OCI-LY3 (cell line): Measurements from ENCODE around the gene PCDHGA12.
"Not testable (repeated sequence)": the region's sequence is repeated elsewhere in the genome, so short reads cannot be mapped to it uniquely, and the experiment has no call there.

ENCODE experiments used
- H2AFZ ChIP-seq: fragments of 200-600, 300-600 bp; shearing (Covaris generic); 2 replicates; pipeline ENCODE4 v1.6.0; 2014; ENCODE audit warnings: antibody characterized with exemption, low read depth, low read length
- H3K27ac ChIP-seq: fragments of 200-600, 300-600 bp; sonication (generic); 2 replicates; pipeline ENCODE4 v1.5.1; 2014; ENCODE audit warnings: mild to moderate bottlenecking, low read length, moderate library complexity, mixed read lengths
- H3K27me3 ChIP-seq: fragments of 200-600, 300-600 bp; sonication (generic); 2 replicates; pipeline ENCODE4 v1.6.1; 2014; ENCODE audit warnings: low read depth, low read length, mixed read lengths
- H3K36me3 ChIP-seq: fragments of 200-600, 300-600 bp; sonication (generic); replicated peaks from 2 replicates; pipeline ENCODE3; 2014; ENCODE audit warnings: low read depth, low read length, mixed read lengths
- H3K4me1 ChIP-seq: fragments of 300-600, 200-600 bp; sonication (generic); 2 replicates; pipeline ENCODE4 v1.6.1; 2014; ENCODE audit warnings: low read length, mixed read lengths
- H3K4me2 ChIP-seq: fragments of 200-600, 300-600 bp; sonication (generic); 2 replicates; pipeline ENCODE4 v1.6.1; 2014; ENCODE audit warnings: low read length, mixed read lengths
- H3K4me3 ChIP-seq: fragments of 300-600, 200-600 bp; sonication (generic); 2 replicates; pipeline ENCODE4 v1.5.1; 2014; ENCODE audit warnings: antibody characterized with exemption, mild to moderate bottlenecking, low read length, moderate library complexity
- H3K79me2 ChIP-seq: fragments of 300-600, 200-600 bp; shearing (Covaris generic); 2 replicates; pipeline ENCODE4 v1.6.1; 2014; ENCODE audit warnings: mild to moderate bottlenecking, low read length, mixed read lengths
- H3K9ac ChIP-seq: fragments of 300-600, 200-600 bp; shearing (Covaris generic); 2 replicates; pipeline ENCODE4 v1.6.0; 2014; ENCODE audit warnings: mild to moderate bottlenecking, low read length, moderate library complexity
- H3K9me3 ChIP-seq: fragments of 200-600, 300-600 bp; shearing (Covaris generic); 2 replicates; pipeline ENCODE4 v1.6.1; 2014; ENCODE audit warnings: low read length, mixed read lengths; ENCODE audit not compliant: insufficient read depth
- H4K20me1 ChIP-seq: fragments of 200-600, 300-600 bp; sonication (generic); 2 replicates; pipeline ENCODE4 v1.6.1; 2016; ENCODE audit warnings: low read length, mixed read lengths; ENCODE audit not compliant: insufficient read depth
- EZH2phosphoT487 ChIP-seq: fragments of 200-600 bp; shearing (Covaris generic); IDR thresholded peaks from 2 replicates; pipeline ENCODE4 v1.6.1; 2018; ENCODE audit warnings: antibody characterized with exemption, mixed run types, low read depth
- TF ChIP-seq, protein P1 (sequence below): fragments of 200-600, 300-600 bp; sonication (generic); IDR thresholded peaks from 2 replicates; pipeline ENCODE4 v1.5.1; 2014; ENCODE audit warnings: antibody characterized with exemption, low read length, low read depth

The PCDHGA12 gene

DNA sequence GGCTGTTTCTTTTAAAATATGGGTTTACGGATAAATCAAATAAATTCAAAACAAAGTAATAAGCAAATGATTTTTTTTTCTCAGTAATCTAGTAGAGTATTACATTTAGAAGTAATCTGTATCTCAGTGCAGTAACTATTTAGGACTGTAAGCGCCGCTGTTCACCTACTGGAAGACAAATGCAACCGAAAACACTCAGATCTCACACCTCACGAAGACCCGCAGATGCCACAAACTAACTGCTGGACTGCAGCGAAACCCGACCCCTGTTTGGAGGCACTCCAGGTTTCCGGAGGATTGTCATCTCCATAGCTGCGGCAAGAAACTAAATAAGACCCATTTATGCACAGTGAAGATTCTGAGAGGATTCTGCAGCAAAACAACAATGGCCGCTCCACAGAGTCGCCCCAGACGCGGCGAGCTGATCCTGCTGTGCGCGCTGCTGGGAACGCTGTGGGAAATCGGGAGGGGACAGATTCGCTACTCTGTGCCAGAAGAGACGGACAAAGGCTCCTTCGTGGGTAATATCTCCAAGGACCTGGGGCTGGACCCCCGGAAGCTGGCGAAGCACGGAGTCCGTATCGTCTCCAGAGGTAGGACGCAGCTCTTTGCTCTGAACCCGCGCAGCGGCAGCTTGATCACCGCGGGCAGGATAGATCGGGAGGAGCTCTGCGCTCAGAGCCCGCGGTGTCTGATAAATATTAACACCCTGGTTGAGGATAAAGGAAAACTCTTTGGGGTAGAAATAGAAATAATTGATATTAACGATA lies 37.7 kb upstream of the PCDHGA12 start, which contains the start of gene PCDHGA8:
PCDHGA8 (plus strand) TSS at position 205 of the 770 bp plus-strand sequence; CDS start at position 386, 181 bp downstream.
- TF ChIP-seq, protein P1, sequence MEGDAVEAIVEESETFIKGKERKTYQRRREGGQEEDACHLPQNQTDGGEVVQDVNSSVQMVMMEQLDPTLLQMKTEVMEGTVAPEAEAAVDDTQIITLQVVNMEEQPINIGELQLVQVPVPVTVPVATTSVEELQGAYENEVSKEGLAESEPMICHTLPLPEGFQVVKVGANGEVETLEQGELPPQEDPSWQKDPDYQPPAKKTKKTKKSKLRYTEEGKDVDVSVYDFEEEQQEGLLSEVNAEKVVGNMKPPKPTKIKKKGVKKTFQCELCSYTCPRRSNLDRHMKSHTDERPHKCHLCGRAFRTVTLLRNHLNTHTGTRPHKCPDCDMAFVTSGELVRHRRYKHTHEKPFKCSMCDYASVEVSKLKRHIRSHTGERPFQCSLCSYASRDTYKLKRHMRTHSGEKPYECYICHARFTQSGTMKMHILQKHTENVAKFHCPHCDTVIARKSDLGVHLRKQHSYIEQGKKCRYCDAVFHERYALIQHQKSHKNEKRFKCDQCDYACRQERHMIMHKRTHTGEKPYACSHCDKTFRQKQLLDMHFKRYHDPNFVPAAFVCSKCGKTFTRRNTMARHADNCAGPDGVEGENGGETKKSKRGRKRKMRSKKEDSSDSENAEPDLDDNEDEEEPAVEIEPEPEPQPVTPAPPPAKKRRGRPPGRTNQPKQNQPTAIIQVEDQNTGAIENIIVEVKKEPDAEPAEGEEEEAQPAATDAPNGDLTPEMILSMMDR: no peak
- TF ChIP-seq EZH2phosphoT487: no peak
- Histone ChIP-seq H3K27ac (no peak within 1 kb of the TSS), H2AFZ (no peak within 1 kb of the TSS), H3K9me3 (no peaks in the 10 kb centered on the region), H3K4me1 (no peaks in the 10 kb centered on the region), H3K4me3 (no peak within 1 kb of the TSS), H3K36me3 (no peaks in the 10 kb centered on the region), H3K79me2 (no peaks in the 10 kb centered on the region), H3K4me2 (no peak within 1 kb of the TSS), H4K20me1 (no peaks in the 10 kb centered on the region), H3K27me3 (no peaks in the 10 kb centered on the region), H3K9ac (no peak within 1 kb of the TSS)

DNA sequence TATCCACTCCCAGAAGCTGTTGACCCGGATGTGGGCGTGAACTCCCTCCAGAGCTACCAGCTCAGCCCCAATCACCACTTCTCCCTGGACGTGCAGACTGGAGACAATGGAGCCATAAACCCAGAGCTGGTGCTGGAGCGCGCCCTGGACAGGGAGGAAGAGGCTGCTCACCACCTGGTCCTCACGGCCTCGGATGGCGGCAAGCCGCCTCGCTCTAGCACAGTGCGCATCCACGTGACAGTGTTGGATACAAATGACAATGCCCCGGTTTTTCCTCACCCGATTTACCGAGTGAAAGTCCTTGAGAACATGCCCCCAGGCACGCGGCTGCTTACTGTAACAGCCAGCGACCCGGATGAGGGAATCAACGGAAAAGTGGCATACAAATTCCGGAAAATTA lies 37.0 kb upstream of the PCDHGA12 start:
- H3K9ac ChIP-seq: no peak overlapping the region
- H4K20me1 ChIP-seq: no peaks in the 10 kb centered on the region
- H2AFZ ChIP-seq: no peak overlapping the region
- no peak overlapping the region for H3K4me2 ChIP-seq
- H3K36me3 ChIP-seq: no peaks in the 10 kb centered on the region
- TF ChIP-seq, protein P1: no peak
- TF ChIP-seq EZH2phosphoT487: no peak
- no peaks in the 10 kb centered on the region for H3K79me2 ChIP-seq
- H3K27me3 ChIP-seq: no peaks in the 10 kb centered on the region
- H3K27ac ChIP-seq: no peak overlapping the region
- no peaks in the 10 kb centered on the region for H3K4me1 ChIP-seq
- H3K9me3 ChIP-seq: no peaks in the 10 kb centered on the region
- H3K4me3 ChIP-seq: no peak overlapping the region

DNA sequence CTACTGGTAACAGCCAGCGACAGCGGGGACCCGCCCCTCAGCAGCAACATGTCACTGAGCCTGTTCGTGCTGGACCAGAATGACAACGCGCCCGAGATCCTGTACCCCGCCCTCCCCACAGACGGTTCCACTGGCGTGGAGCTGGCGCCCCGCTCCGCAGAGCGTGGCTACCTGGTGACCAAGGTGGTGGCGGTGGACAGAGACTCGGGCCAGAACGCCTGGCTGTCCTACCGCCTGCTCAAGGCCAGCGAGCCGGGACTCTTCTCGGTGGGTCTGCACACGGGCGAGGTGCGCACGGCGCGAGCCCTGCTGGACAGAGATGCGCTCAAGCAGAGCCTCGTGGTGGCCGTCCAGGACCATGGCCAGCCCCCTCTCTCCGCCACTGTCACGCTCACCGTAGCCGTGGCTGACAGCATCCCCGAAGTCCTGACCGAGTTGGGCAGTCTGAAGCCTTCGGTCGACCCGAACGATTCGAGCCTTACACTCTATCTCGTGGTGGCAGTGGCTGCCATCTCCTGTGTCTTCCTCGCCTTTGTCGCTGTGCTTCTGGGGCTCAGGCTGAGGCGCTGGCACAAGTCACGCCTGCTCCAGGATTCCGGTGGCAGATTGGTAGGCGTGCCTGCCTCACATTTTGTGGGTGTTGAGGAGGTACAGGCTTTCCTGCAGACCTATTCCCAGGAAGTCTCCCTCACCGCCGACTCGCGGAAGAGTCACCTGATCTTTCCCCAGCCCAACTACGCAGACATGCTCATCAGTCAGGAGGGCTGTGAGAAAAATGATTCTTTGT lies 35.7 kb upstream of the PCDHGA12 start:
- H3K79me2 ChIP-seq, H3K4me1 ChIP-seq, H3K27ac ChIP-seq, H2AFZ ChIP-seq, H3K27me3 ChIP-seq, H3K36me3 ChIP-seq, H4K20me1 ChIP-seq, H3K4me2 ChIP-seq, H3K9ac ChIP-seq, H3K9me3 ChIP-seq, H3K4me3 ChIP-seq: not testable (repeated sequence)

DNA sequence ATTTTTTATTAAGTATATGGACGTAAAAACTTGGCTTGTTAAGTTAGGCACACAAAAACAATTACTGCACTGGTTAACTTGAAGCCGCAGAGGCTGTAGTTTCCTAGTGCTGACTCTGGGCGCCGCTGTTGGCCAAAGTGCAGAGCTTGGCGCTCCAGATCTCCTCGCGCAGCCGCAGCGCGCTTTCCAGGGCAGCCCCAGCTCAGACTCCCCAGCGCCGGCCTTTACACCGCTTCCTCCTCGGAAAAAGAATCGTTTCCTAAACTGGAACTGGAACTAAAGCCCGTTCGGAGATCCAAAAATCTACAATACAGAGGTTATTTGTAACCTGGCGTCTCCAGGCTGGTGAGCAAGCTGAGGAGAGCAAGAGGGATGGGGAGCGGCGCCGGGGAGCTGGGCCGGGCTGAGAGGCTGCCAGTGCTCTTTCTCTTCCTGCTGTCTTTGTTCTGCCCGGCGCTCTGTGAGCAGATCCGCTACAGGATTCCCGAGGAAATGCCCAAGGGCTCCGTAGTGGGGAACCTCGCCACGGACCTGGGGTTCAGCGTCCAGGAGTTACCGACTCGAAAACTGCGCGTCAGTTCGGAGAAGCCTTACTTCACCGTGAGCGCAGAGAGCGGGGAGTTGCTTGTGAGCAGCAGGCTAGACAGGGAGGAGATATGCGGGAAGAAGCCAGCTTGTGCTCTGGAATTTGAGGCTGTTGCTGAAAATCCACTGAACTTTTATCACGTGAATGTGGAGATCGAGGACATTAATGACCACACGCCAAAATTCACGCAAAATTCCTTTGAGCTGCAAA lies 32.4 kb upstream of the PCDHGA12 start, which contains the start of gene PCDHGB5:
PCDHGB5 (plus strand) TSS at position 192 of the 796 bp plus-strand sequence; CDS start at position 373, 181 bp downstream.
- H4K20me1 ChIP-seq, H3K4me1 ChIP-seq, H3K4me3 ChIP-seq, H3K9me3 ChIP-seq, H3K4me2 ChIP-seq, H3K79me2 ChIP-seq, H2AFZ ChIP-seq, H3K9ac ChIP-seq, H3K36me3 ChIP-seq, H3K27ac ChIP-seq, H3K27me3 ChIP-seq: not testable (repeated sequence)
